ENCODE measurements around the gene PEAR1. TPM values are rescaled to one million over a fixed set of nuclear protein-coding genes. Genes with fewer than 3 reads are reported as not detected.

Gene PEAR1
- total RNA-seq, 1 donor from 2014 or later = 14.8 TPM

GRCh38 chr1:156914440-156914856 lies 20.9 kb downstream of the PEAR1 start:
- no peaks in the 10 kb centered on the region for H3K9me3 ChIP-seq
- no peak for ATAC-seq
- H3K36me3 ChIP-seq = peaks cover 58% of the 10 kb centered on the region
- H3K4me1 ChIP-seq = peaks cover 4% of the 10 kb centered on the region
- no peak overlapping the region for H3K27ac ChIP-seq
- peaks cover 6% of the 10 kb centered on the region for H3K27me3 ChIP-seq (ENCODE audit: low read depth)
- DNase-seq = peak; percentile 39
- TF ChIP-seq CTCF (IDR thresholded peaks at IDR 0.05) = no peak
- H3K4me3 ChIP-seq = no peak overlapping the region
- intact Hi-C loops (cut with DNase I) = no loop called here

DNA sequence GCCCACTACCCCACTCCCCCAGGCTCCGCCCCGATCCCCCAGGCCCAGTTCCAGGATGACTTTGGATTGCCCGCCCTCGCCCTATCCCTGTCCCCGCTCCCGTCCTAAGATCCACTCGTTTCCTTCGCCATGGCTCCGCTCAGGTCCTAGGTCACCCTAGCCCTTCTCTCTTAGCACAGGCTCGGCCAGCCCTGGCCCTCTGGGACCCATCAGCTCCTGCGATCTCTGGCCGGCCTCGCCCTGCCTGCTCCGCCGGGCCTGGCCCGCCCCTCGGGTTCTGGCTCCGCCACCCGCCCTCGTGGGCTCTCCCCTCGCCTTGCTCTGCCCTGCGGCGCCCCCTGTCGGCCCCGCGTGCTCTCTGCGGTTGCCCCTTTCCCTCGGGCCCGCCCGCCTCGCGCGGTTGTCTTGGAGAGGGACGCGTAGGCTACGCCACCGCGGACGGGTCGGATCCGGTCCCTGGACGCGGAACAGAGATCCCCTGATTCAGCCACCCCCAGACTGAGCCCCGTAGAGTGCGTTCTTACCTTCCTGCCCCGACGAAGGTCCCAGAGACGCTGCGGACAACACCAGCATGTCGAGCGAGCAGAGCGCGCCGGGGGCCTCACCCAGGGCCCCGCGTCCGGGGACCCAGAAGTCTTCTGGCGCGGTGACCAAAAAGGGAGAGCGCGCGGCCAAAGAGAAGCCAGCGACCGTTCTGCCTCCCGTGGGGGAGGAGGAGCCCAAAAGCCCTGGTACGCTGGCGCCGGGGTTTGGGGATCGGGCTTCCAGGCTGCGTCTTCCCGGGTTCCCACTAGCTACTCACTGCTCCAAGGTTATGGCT lies 26.9 kb downstream of the PEAR1 start, which contains the start of gene LRRC71:
Gene LRRC71, plus strand, starts transcription at position 400 of the 820 bp plus-strand sequence. Its CDS starts 172 bp downstream, at position 572.
- peak; percentile 90 for TF ChIP-seq CTCF (IDR thresholded peaks at IDR 0.05)
- DNase-seq (peak; percentile 81), ATAC-seq (peak; percentile 93 to 94)
- H3K9me3 ChIP-seq = no peaks in the 10 kb centered on the region
- H3K27me3 ChIP-seq (ENCODE audit: low read depth) = peaks cover 56% of the 10 kb centered on the region
- intact Hi-C loops (cut with DNase I) = no loop called here
- peak within 1 kb of the TSS; percentile 21 for H3K4me3 ChIP-seq
- H3K4me1 ChIP-seq = peaks cover 20% of the 10 kb centered on the region
- H3K36me3 ChIP-seq = peaks cover 16% of the 10 kb centered on the region
- no peak within 1 kb of the TSS for H3K27ac ChIP-seq

DNA sequence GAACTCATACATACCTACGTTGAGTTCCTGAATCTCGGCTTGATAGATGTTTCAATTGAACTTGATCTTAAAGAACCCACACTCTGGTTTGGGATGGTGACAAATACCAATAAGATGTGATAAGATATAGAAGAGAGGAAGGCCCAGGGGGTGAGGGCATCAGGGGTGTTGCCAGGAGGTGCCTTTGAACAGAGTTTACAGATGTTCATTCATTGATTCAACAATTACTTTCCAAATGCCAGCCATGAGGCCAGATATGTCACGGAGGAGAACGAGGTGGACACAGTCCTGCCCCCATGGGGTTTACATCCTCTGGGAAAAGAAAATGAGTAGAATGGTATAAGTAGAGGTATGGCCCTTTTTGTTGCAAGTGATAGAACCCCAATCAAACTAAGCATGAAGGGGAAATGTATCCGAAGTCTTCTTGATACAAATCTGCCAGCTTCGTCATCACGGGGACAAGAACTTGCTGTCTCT lies 27.6 kb downstream of the PEAR1 start:
- H3K4me1 ChIP-seq = peaks cover 20% of the 10 kb centered on the region
- peaks cover 10% of the 10 kb centered on the region for H3K36me3 ChIP-seq
- no peak for DNase-seq
- no peak for TF ChIP-seq CTCF (IDR thresholded peaks at IDR 0.05)
- no peak overlapping the region for H3K27ac ChIP-seq
- peak overlapping the region; percentile 21 for H3K4me3 ChIP-seq
- no peak for ATAC-seq
- intact Hi-C loops (cut with DNase I) = no loop called here
- H3K27me3 ChIP-seq (ENCODE audit: low read depth) = peaks cover 59% of the 10 kb centered on the region
- no peaks in the 10 kb centered on the region for H3K9me3 ChIP-seq

- no peak for ATAC-seq
- intact Hi-C loops (cut with DNase I) = no loop called here
- no peak overlapping the region for H3K4me3 ChIP-seq
- no peaks in the 10 kb centered on the region for H3K36me3 ChIP-seq
- H3K4me1 ChIP-seq = peaks cover 31% of the 10 kb centered on the region
- H3K27me3 ChIP-seq (ENCODE audit: low read depth) = peaks cover 77% of the 10 kb centered on the region
- H3K27ac ChIP-seq = no peak overlapping the region
- no peak for DNase-seq
- no peaks in the 10 kb centered on the region for H3K9me3 ChIP-seq
- no peak for TF ChIP-seq CTCF (IDR thresholded peaks at IDR 0.05)
Measured at GRCh38 chr1:156922986-156923669, 29.6 kb downstream of the PEAR1 start.

GRCh38 chr1:156923670-156924477 lies 30.4 kb downstream of the PEAR1 start:
- peaks cover 77% of the 10 kb centered on the region for H3K27me3 ChIP-seq (ENCODE audit: low read depth)
- H3K4me1 ChIP-seq = peaks cover 31% of the 10 kb centered on the region
- intact Hi-C loops (cut with DNase I) = no loop called here
- no peak for TF ChIP-seq CTCF (IDR thresholded peaks at IDR 0.05)
- DNase-seq (no peak), ATAC-seq (no peak)
- no peak overlapping the region for H3K27ac ChIP-seq
- no peaks in the 10 kb centered on the region for H3K36me3 ChIP-seq
- no peak overlapping the region for H3K4me3 ChIP-seq
- H3K9me3 ChIP-seq = no peaks in the 10 kb centered on the region

All from lower lobe of right lung (tissue), 2 donors.